ENCODE data around the gene MRPS27. TPM values are rescaled to one million over a fixed set of nuclear protein-coding genes. Genes with fewer than 3 reads are reported as not detected.

MRPS27 gene
- total and polyA plus RNA-seq, 5 experiments from 2014 or later = 31.7 to 48.5 (median 43.6) TPM

- no peak overlapping the region for H3K4me3 Mint-ChIP-seq
- DNase-seq (no peak), ATAC-seq (no peak)
- H3K27me3 Mint-ChIP-seq = no peaks in the 10 kb centered on the region
- POLR2A ChIA-PET = no interaction called here
- H3K9me3 Mint-ChIP-seq = peaks cover 0 to 3% (median 1%) of the 10 kb centered on the region in 9 donors
- peaks cover 13 to 80% (median 38%) of the 10 kb centered on the region in 3 donors for H3K36me3 Mint-ChIP-seq
- peaks cover 3 to 10% (median 7%) of the 10 kb centered on the region in 4 donors for H3K4me1 Mint-ChIP-seq
- H3K27ac Mint-ChIP-seq = peak overlapping the region in 1 of 10 donors; percentile 1
Measured at GRCh38 chr5:72282878-72283277, 37.2 kb downstream of the MRPS27 start.

- no peak for DNase-seq
- Mint-ChIP-seq H3K4me3 (no peak overlapping the region), H3K27ac (peak overlapping the region in 1 of 10 donors; percentile 7), H3K9me3 (peaks cover 0 to 7% (median 1%) of the 10 kb centered on the region in 9 donors), H3K4me1 (peaks cover under 1 to 10% (median 8%) of the 10 kb centered on the region in 4 donors), H3K27me3 (no peaks in the 10 kb centered on the region), H3K36me3 (peaks cover 15 to 82% (median 43%) of the 10 kb centered on the region in 3 donors)
- POLR2A ChIA-PET = no interaction called here
- ATAC-seq = no peak
Measured at GRCh38 chr5:72281764-72282499, 38.1 kb downstream of the MRPS27 start.

- Mint-ChIP-seq H3K36me3 (peaks cover 17 to 82% (median 45%) of the 10 kb centered on the region in 3 donors), H3K9me3 (peaks cover 0 to 7% (median 2%) of the 10 kb centered on the region in 9 donors), H3K4me3 (no peak overlapping the region), H3K4me1 (peaks cover 2 to 11% (median 8%) of the 10 kb centered on the region in 4 donors), H3K27ac (peak overlapping the region in 1 of 10 donors; percentile 42), H3K27me3 (no peaks in the 10 kb centered on the region)
- no peak for ATAC-seq
- POLR2A ChIA-PET = no interaction called here
- DNase-seq = no peak
Measured at GRCh38 chr5:72281430-72281763, 38.6 kb downstream of the MRPS27 start.

- no peak overlapping the region for H3K4me3 Mint-ChIP-seq
- ATAC-seq (no peak), DNase-seq (no peak)
- H3K27me3 Mint-ChIP-seq = no peaks in the 10 kb centered on the region
- POLR2A ChIA-PET = no interaction called here
- peaks cover 20 to 83% (median 53%) of the 10 kb centered on the region in 3 donors for H3K36me3 Mint-ChIP-seq
- H3K9me3 Mint-ChIP-seq = peaks cover 0 to 9% (median 3%) of the 10 kb centered on the region in 9 donors
- H3K4me1 Mint-ChIP-seq = peaks cover 2 to 15% (median 14%) of the 10 kb centered on the region in 4 donors
- no peak overlapping the region for H3K27ac Mint-ChIP-seq
Measured at GRCh38 chr5:72280581-72281069, 39.4 kb downstream of the MRPS27 start.

GRCh38 chr5:72276219-72276752 is 43.8 kb downstream of the MRPS27 start:
- ATAC-seq (no peak), DNase-seq (no peak)
- Mint-ChIP-seq H3K4me3 (no peak overlapping the region), H3K9me3 (peaks cover 0 to 9% (median 3%) of the 10 kb centered on the region in 9 donors), H3K27me3 (no peaks in the 10 kb centered on the region), H3K36me3 (peaks cover 20 to 58% (median 48%) of the 10 kb centered on the region in 3 donors), H3K27ac (no peak overlapping the region), H3K4me1 (peaks cover 7 to 21% (median 11%) of the 10 kb centered on the region in 4 donors)
- POLR2A ChIA-PET = no interaction called here

- Mint-ChIP-seq H3K27me3 (no peaks in the 10 kb centered on the region), H3K9me3 (peaks cover 0 to 8% (median 2%) of the 10 kb centered on the region in 9 donors), H3K4me3 (no peak overlapping the region), H3K36me3 (peaks cover 12 to 39% (median 35%) of the 10 kb centered on the region in 3 donors), H3K4me1 (peaks cover 7 to 18% (median 13%) of the 10 kb centered on the region in 4 donors), H3K27ac (no peak overlapping the region)
- POLR2A ChIA-PET = no interaction called here
- no peak for DNase-seq
- ATAC-seq = no peak
Measured at GRCh38 chr5:72273547-72273946, 46.5 kb downstream of the MRPS27 start.

- H3K27me3 Mint-ChIP-seq = no peaks in the 10 kb centered on the region
- POLR2A ChIA-PET = no interaction called here
- ATAC-seq = no peak
- H3K9me3 Mint-ChIP-seq = peaks cover 0 to 4% (median 0%) of the 10 kb centered on the region in 9 donors
- no peak overlapping the region for H3K27ac Mint-ChIP-seq
- H3K4me3 Mint-ChIP-seq = no peak overlapping the region
- peaks cover 7 to 18% (median 12%) of the 10 kb centered on the region in 4 donors for H3K4me1 Mint-ChIP-seq
- peaks cover 5 to 34% (median 28%) of the 10 kb centered on the region in 3 donors for H3K36me3 Mint-ChIP-seq
- no peak for DNase-seq
Measured at GRCh38 chr5:72272398-72272797, 47.6 kb downstream of the MRPS27 start.

GRCh38 chr5:72271702-72272101 is 48.3 kb downstream of the MRPS27 start:
- H3K9me3 Mint-ChIP-seq = peaks cover 0 to 4% (median 0%) of the 10 kb centered on the region in 9 donors
- H3K4me3 Mint-ChIP-seq = no peak overlapping the region
- H3K27me3 Mint-ChIP-seq = no peaks in the 10 kb centered on the region
- peaks cover 5 to 29% (median 21%) of the 10 kb centered on the region in 3 donors for H3K36me3 Mint-ChIP-seq
- DNase-seq (no peak), ATAC-seq (no peak)
- no peak overlapping the region for H3K27ac Mint-ChIP-seq
- POLR2A ChIA-PET = no interaction called here
- H3K4me1 Mint-ChIP-seq = peaks cover 6 to 18% (median 12%) of the 10 kb centered on the region in 4 donors

- Mint-ChIP-seq H3K27me3 (no peaks in the 10 kb centered on the region), H3K4me1 (peaks cover 3 to 8% (median 5%) of the 10 kb centered on the region in 4 donors), H3K9me3 (no peaks in the 10 kb centered on the region), H3K4me3 (no peak overlapping the region), H3K36me3 (peaks cover 0 to 18% (median 9%) of the 10 kb centered on the region in 3 donors), H3K27ac (no peak overlapping the region)
- POLR2A ChIA-PET = no interaction called here
- DNase-seq (no peak), ATAC-seq (no peak)
Measured at GRCh38 chr5:72270037-72270436, 50.0 kb downstream of the MRPS27 start.

- H3K27me3 Mint-ChIP-seq = no peaks in the 10 kb centered on the region
- POLR2A ChIA-PET = no interaction called here
- peaks cover 4 to 8% (median 4%) of the 10 kb centered on the region in 4 donors for H3K4me1 Mint-ChIP-seq
- peaks cover 0 to 14% (median 13%) of the 10 kb centered on the region in 3 donors for H3K36me3 Mint-ChIP-seq
- no peak overlapping the region for H3K4me3 Mint-ChIP-seq
- no peaks in the 10 kb centered on the region for H3K9me3 Mint-ChIP-seq
- no peak for DNase-seq
- peak overlapping the region in 1 of 10 donors; percentile 10 for H3K27ac Mint-ChIP-seq
- ATAC-seq = no peak
Measured at GRCh38 chr5:72269411-72269780, 50.6 kb downstream of the MRPS27 start.

GRCh38 chr5:72268753-72269410 is 51.2 kb downstream of the MRPS27 start:
- POLR2A ChIA-PET = no interaction called here
- no peak for ATAC-seq

GRCh38 chr5:72268260-72268659 is 51.8 kb downstream of the MRPS27 start:
- DNase-seq = no peak
- H3K27ac Mint-ChIP-seq = peak overlapping the region in 1 of 10 donors; percentile 12
- POLR2A ChIA-PET = no interaction called here
- H3K9me3 Mint-ChIP-seq = no peaks in the 10 kb centered on the region
- ATAC-seq = no peak
- peaks cover 0 to 14% (median 9%) of the 10 kb centered on the region in 3 donors for H3K36me3 Mint-ChIP-seq
- no peak overlapping the region for H3K4me3 Mint-ChIP-seq
- peaks cover 4 to 16% (median 5%) of the 10 kb centered on the region in 4 donors for H3K4me1 Mint-ChIP-seq
- no peaks in the 10 kb centered on the region for H3K27me3 Mint-ChIP-seq

More at GRCh38 chr5:72268753-72269410, 51.2 kb downstream of the MRPS27 start:
- no peak overlapping the region for H3K4me3 Mint-ChIP-seq
- DNase-seq = peak in 7 of 10 donors; percentile 7 to 61 (median 15)
- peaks cover 0 to 14% (median 13%) of the 10 kb centered on the region in 3 donors for H3K36me3 Mint-ChIP-seq
- H3K4me1 Mint-ChIP-seq = peaks cover 4 to 11% (median 5%) of the 10 kb centered on the region in 4 donors
- peak overlapping the region in 1 of 10 donors; percentile 12 for H3K27ac Mint-ChIP-seq
- no peaks in the 10 kb centered on the region for H3K27me3 Mint-ChIP-seq
- H3K9me3 Mint-ChIP-seq = no peaks in the 10 kb centered on the region

GRCh38 chr5:72267685-72268084 is 52.4 kb downstream of the MRPS27 start:
- Mint-ChIP-seq H3K27ac (peak overlapping the region in 1 of 10 donors; percentile 12), H3K4me3 (no peak overlapping the region), H3K36me3 (peaks cover 0 to 16% (median 7%) of the 10 kb centered on the region in 3 donors), H3K9me3 (no peaks in the 10 kb centered on the region), H3K27me3 (no peaks in the 10 kb centered on the region), H3K4me1 (peaks cover 4 to 22% (median 5%) of the 10 kb centered on the region in 4 donors)
- ATAC-seq (no peak), DNase-seq (no peak)
- POLR2A ChIA-PET = no interaction called here
